ENCODE measurements around the gene UMAD1.

Gene UMAD1

DNA sequence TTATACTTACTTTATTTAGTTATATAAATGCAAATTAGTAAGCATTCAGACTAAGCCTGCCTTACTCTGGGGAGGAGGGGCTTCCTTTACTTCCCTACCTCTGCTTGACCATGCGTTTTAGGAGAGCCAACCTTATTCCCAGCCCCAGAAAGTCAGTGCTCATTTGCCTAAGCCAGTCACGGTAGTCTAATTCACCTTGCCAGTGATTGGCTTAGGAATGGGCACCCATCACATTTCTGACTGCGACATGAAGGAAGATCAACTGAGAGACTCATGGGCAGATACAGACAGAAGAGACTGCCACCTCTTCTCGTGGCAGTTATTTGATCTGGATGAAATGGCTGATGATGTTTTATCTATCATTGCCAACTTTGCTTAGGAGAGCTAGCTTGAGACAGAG is 48.4 kb downstream of the UMAD1 start:
- DNase-seq (ENCODE audit: low read depth in 1 of 2, low spot score in 1 of 2): no peak

DNA sequence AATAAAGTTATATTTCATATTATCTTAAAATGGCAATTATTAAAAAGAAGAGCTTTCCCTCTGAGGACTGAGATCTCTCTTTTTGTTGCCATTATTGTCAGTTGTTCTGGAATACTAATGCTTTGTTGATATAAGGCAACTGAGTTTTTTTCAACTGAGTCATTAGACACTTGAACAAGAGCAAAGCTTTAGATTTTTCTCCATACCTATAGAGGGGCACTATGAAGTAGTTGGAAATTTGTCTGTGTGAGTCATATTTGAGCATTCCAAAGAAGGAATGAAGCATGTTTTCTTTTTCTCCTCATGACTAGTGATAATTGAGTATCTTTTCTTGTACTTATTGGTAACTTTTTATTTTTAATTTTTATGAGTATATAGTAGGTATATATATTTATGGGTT is 53.3 kb downstream of the UMAD1 start:
- no peak for DNase-seq (ENCODE audit: low read depth in 1 of 2, low spot score in 1 of 2)

DNA sequence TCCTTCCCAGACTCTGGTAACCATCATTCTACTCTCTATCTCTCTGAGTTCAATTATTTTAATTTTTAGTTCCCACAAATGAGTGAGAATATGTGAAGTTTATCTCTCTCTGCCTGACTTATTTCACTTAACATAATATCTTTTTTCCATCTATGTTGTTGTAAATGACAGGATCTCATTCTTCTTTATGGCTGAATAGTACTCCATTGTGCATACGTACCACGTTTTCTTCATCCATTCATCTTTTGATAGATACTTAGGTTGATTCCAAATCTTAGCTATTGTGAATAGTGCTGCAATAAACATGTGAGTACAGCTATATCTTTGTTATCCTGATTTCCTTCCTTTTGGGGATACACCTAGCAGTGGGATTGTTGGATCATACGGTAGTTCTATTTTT is 54.0 kb downstream of the UMAD1 start:
- DNase-seq (ENCODE audit: low read depth in 1 of 2, low spot score in 1 of 2): no peak

DNA sequence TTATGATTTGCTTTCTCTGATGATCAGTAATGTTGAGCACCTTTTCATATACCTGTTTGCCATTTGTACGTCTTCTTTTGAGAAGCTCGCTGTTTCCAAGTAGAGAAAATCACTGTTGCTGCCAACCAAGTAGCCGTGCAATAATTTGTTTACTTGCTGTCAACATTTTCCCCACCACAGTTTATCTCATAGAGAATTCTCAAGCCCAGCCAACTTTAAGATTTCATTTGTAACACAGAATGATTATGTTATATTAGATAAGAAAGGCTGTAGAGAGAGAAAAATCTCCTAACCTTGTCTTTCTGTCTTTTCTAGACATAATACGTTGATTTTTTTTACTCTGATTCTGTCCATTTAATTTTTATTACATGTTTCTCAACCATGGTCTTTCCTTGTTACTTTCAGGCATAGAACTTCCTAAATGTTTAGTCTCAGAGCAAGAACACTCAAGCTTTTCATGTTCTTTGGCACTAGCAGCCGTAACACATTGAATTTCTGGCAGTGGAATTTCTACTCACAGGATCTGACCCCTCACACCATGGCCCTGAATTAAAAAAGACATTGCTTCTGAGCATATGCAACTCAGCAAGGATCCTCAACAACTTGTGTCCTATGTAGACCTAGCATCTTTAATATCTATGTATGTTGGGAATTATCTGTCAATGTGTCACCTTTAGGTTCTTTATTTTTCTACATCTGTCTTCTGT is 54.7 kb downstream of the UMAD1 start:
- DNase-seq (ENCODE audit: low read depth in 1 of 2, low spot score in 1 of 2): no peak

DNA sequence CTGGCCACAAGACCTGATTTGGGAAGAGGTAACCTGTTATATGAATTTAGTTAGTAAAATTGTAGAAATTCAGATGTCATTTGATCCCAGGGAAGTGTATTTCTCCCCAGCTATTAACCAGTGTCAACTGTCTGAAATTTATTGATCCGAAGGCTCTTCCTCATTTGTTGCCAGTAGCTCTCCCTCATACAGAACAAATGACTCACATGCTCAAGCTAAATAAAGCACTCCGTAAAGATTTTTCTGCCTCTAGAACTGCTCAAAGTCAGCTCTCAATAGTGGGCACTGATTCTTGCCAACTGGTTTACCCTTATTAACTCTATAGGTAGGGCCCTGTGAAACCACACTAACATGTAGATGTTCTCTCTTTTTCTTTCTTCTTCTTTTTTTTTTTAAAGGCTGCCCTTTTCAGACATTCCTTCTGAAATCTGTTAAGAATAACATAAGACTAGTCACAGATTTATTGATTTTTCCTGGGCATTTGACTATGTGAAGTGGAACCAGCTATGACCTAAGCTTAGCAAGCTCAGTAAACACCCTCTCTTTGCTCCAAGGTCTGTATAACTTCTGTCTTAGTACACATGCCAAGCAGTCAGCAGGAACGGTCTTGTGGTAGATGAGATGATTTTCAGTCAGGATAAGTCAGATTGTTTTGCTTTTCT is 56.0 kb downstream of the UMAD1 start:
- DNase-seq (ENCODE audit: low read depth in 1 of 2, low spot score in 1 of 2): no peak

DNA sequence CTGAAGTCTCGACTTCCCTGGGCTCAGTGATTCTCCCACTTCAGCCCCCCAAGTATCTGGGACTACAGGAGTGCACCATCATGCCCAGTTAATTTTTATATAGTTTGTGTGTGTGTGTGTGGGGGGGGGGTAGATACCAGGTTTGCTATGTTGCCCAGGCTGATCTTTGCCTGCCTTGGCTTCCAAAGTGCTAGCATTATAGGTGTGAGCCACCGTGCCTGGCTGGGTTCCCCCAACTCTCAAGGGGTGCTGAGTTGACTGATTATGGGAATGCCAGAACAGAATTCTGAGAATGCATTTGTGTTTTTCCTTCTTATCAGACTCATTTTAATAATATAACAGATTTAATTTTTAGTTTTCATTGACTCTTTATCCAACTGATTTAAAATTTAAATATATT is 58.4 kb downstream of the UMAD1 start:
- no peak for DNase-seq (ENCODE audit: low read depth in 1 of 2, low spot score in 1 of 2)

DNA sequence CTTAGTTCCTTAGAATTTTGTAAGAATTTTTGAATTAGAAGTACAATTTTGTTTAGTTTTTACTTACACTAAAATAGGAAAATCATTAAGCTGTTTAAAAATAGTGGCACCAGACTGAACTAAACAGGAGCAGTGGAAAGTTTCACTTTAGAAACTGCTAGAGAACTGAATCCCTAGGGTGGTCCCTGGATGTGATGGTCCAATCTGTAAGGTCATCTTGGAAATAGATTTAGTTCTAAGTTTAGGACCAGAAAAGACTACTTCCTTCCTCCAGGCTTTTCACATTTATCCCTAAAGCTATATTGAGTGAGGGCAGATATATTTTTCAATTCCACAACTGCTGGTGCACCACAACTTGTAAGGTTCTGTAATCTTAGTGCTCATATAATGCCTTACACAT is 58.8 kb downstream of the UMAD1 start:
- DNase-seq (ENCODE audit: low read depth in 1 of 2, low spot score in 1 of 2): no peak

DNA sequence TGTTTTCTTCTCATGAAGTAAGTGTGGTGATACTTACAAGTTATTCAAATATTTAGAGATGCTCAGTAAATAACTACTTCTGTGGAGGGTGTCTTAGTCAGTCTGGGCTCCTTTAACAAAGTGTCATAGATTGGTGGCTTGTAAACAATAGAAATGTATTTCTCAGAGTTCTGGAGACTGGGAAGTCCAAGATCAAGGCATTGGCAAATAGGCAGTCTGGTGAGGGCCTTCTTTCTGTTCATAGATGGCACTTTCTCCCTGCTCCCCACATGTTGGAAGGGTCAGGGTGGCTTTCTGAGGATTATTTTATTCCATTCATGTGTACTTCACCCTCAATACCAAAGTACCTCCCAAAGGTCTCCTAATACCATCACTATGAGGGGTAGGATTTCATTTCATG is 59.4 kb downstream of the UMAD1 start:
- no peak for DNase-seq (ENCODE audit: low read depth in 1 of 2, low spot score in 1 of 2)

DNA sequence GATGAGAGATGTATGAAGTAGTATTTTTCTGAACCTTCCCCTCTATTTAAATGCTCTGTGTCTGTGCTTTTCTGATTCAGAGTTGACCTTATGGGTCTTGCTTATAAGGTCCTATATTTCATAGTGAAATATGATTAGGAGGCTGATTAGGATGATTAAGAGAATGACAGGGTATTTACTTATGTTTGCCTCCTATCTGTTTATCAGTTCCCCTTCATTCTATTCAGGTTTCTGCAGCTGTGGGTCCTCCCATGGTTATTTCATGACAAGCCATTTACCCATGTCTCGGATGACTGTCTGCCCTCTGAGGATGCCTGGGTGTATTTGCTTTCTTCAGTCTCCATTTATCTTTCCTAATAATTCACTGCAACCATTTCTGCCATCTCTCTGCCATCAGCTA is 61.0 kb downstream of the UMAD1 start:
- no peak for DNase-seq (ENCODE audit: low read depth in 1 of 2, low spot score in 1 of 2)

DNA sequence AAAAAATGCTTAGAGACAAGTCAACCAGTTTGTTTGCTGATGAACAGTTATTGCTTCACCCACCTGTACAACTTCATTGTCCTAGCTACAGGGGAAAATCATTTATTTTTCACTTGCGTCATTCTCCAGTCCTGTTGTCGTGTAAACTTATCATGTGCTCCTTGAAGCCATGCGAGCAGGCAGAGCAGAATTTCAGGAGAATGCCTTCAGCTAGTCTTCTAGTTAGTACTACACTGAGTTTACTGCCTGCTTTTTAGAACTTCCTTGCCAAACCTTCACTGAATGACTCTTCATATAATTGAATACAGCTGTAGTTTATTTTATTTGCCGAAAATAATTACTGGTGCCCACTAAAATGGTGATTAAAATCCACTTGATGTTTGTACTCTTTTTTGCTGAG is 62.3 kb downstream of the UMAD1 start:
- no peak for DNase-seq (ENCODE audit: low read depth in 1 of 2, low spot score in 1 of 2)

DNA sequence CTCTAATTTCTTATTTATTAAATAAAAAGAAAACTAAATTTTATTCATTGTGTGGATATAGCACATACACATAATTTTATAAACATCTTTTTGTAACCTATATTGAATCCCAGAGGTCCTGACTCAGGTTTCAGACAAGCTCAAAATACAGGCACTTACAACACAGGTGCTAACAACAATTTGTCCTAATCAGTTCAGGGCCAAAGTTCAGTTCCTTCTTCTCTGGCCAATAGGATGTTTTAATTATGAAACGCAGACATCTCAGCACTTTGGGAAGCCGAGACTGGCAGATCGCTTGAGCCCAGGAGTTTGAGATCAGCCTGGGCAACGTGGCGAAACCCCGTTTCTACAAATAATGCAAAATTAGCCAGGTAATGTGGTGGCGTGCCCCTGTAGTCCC is 62.9 kb downstream of the UMAD1 start:
- no peak for DNase-seq (ENCODE audit: low read depth in 1 of 2, low spot score in 1 of 2)

DNA sequence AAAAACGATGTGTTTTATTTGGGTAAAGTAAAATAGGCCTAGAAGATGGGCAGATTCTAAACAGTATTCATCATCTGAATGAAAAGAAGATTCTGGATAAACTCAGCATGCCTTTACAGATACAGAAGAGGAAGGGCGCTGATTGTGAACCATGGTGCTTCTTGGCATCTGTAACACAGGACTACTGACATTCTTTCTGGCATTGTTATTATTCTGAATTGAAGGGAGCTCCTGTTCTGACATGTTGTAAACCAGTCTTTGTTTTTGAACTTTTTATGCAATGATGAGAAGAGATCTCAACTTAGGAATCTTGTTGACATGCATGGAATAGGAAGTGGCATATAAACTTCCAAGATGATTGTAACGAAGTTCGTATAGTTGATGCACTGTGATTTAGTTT is 64.3 kb downstream of the UMAD1 start:
- DNase-seq (ENCODE audit: low read depth in 1 of 2, low spot score in 1 of 2): no peak

DNA sequence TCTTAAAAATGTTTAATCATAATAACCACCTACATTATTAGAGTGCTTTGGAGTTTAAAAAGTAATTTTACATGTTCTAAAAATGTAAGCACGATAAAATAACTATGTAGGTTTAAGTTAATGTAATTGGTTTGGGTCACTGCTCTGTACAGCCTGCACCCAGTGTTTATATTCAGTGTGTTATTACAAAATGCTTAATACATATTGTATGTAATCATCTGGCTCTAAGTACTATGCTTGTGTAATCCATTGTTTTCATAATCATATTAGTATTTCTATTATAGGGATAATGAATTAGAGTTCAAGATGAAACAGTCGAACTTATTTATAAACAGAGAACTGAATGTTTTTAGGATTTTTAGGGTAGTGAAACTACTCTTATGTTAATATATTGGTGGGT is 64.8 kb downstream of the UMAD1 start:
- DNase-seq (ENCODE audit: low read depth in 1 of 2, low spot score in 1 of 2): no peak

DNA sequence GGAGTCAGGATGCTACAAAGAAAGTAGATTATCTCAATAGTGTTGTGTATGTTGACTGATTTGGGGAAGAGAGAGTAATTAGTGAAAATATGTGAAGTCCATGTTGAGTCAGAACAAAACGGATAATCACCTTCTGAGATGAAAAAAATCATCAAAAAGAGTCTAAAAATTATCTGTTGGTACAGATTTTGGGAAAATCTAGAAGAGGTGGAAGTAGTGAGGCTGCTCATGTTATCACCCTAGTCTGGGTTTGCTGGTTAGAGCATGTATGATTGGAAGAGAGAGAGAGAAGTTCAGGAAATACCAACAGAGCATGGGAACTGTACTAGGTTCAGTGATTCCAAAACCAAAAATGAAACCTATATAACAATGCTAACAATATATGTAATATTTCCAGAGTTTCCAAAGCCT is 65.6 kb downstream of the UMAD1 start:
- DNase-seq (ENCODE audit: low read depth in 1 of 2, low spot score in 1 of 2): no peak

DNA sequence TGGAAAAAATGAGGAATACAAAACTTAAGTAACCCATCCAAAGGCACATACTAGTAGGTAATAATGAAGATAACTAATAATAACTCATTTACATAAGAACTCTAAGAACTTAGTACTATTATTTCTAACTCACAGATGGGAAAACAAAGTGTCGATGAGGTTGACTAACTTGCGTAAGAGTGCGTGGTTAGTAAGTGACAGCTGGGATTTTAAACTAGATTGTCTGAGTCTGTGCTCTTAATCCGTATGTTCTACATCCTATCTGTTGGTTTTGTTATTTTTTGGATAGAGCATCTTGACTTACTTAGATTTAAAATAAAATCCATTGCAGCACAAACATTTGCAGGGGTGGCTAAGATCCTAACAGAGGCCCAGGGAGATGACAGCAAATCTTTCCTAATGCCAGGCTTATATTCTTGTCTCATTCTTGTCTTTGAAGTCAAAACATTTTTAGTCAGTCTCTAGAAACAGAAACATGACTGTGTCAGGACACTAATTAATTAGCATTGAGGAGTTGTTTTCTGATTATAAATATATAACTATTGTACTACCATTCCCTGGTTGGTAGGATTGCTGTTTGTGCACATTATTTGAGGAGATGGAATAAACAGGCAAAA is 66.1 kb downstream of the UMAD1 start:
- no peak for DNase-seq (ENCODE audit: low read depth in 1 of 2, low spot score in 1 of 2)

DNA sequence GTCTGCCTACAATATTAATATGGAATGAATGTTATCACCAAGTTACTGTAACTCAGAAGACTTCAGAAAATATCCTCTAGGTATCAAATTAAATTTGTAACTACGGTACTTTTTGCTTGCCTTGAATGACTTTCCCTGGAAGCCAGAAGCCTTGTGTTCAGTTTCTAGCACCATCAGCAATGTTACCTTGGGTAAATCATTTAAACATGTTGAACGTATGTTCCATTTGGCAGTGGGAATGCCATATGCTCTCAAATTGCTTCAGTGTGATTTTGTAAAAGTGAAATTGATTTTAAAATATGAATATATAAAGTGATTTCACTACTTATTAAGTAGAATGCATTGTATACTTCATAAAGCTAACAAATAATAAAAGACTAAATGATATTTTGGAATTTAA is 66.7 kb downstream of the UMAD1 start:
- DNase-seq (ENCODE audit: low read depth in 1 of 2, low spot score in 1 of 2): no peak

DNA sequence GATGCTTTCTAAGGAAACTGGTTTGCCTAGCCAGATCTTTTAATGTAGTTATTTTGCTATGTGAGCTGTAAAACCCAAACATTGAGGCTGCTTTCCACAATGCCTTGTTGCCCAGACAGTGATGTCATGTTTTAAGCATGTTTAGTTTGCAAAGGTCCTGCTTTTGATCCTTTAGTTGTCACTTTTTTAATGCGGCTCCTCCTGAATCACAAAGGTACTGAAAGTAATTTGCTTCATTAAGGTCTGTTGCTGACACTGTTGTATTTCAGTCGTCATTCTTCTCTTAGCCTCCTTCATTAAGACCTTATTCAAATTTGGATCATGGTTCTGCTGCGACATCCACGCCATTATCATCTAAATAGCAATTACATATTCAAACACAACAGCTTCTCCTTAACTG is 67.3 kb downstream of the UMAD1 start:
- no peak for DNase-seq (ENCODE audit: low read depth in 1 of 2, low spot score in 1 of 2)

DNA sequence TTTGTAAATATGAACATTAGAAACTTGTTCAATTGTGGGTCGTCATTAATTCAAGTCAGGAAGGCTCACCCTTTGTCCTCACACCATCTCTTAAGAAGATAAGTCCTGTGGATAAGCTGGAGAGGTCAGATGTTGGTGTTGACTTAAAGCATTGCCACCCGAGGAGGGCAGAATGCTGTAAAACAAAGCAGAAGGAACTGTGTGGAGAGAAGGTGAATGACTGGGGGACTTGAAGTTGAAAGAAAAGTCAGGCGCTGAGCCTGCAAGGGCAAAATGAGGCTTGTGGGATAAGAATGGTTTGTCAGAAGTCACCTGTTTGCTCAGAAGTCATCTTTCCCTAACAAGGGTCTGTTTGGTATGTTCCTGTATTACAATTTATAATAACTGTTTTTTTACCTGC is 68.7 kb downstream of the UMAD1 start:
- no peak for DNase-seq (ENCODE audit: low read depth in 1 of 2, low spot score in 1 of 2)

DNA sequence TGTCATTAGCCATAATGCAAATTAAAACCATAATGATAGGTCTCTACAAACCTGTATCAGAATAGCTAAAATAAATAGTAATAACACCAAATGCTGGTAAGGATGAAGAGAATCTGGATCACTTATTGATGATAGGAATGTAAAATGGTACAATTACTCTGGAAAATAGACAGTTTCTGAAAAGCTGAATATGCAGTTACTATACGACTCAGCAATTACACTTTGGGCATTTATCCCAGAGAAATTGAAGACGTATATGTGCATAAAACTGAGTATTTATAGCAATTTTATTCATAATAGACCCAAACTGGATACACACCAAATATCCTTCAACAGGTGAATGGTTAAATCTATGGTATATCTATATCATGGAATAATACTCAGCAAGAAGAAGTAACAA is 69.9 kb downstream of the UMAD1 start:
- DNase-seq (ENCODE audit: low read depth in 1 of 2, low spot score in 1 of 2): no peak

DNA sequence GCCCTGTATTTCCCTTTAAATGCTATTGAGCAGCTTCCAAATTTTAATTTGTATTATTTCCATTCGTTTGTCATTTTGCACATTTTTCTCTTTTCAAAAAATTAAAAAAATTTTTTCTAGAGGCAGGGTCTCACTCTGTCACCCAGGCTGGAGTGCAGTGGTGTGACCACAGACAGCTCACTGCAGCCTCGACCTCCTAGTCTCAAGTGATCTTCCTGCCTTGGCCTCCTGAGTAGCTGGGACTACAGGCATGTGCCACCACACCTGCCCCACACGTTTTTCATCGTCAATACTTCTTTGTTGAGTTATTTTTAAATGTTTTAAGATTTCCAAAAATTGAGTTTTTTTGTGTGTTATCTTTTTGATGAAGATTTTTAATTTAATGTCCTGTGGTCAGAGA is 73.2 kb downstream of the UMAD1 start:
- no peak for DNase-seq (ENCODE audit: low read depth in 1 of 2, low spot score in 1 of 2)

DNA sequence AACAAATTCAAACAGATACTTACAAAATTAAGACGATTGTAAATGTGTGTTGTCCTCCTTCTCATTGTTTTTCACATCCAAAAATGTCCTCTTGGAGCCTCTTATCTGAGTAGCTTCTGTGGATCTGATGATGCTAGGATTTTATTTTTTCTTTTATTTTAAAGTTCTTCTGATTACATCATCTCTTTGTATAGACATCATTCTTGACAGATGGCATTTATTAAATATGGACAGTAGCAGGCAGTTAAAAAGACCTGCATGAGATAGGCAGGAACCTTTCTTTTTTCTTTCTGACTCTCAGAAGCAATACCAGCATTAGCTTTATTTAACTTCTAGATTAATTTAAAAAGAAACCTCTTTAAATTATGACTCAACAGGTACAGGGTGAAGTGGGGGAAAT is 77.9 kb downstream of the UMAD1 start, which contains the start of gene RPA3:
Gene RPA3, minus strand, starts transcription at position 116 of the 400 bp plus-strand sequence. CDS start 78,189 bp downstream, outside the sequence.
- no peak for DNase-seq (ENCODE audit: low read depth in 1 of 2, low spot score in 1 of 2)

DNA sequence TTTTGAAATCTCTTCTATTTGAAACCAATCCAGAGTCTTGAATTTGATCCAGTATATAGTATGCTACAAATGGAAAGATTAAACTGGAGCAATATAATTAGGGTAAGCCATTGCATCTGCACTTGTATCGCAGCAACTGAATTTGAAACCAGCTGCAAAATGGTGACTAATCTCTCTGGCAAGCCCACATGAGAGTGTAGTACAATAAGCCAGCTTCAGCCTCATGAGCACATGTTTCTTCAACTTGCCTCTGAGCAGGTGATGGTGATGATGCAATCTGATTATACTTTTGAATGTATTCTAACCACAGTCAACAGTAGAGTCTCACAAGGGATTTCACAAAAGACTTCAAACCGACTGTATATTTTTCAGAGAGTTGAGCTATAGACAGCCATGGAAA is 78.7 kb downstream of the UMAD1 start:
- peak in 1 of 2 donors; percentile 18 for DNase-seq (ENCODE audit: low read depth in 1 of 2, low spot score in 1 of 2)

DNA sequence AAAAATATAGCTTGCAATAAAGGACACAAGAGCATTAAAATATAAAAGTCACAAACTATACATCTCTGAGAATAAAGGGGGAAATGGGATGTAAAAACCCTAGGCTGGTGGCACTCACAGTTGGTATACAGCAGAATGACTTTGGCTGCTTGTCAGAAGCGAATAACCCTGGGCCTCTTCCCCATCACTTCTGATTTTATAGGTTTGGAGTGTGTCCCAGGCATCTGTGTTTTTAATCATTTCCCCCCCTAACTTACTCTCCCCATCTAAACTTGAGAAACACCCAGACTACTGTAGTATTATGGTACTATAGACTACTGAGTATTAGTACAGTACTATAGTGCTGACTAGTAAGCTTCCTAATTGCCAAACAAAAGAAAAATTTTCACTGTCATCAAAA is 79.6 kb downstream of the UMAD1 start:
- no peak for DNase-seq (ENCODE audit: low read depth in 1 of 2, low spot score in 1 of 2)

All from activated T-helper 1 cell treated with anti-CD3 and anti-CD28 coated beads, Interleukin-2, amount 50 U/mL, for 16 hours (primary cell).